Measurements from ENCODE around the gene SLC9A9. TPM values are rescaled to one million over a fixed set of nuclear protein-coding genes. Genes with fewer than 3 reads are reported as not detected.

The SLC9A9 gene
- total and polyA plus RNA-seq, 2 donors (not counting 1 experiment from before 2014, with no cell fraction given) = 14.3 to 74.0 TPM

DNA sequence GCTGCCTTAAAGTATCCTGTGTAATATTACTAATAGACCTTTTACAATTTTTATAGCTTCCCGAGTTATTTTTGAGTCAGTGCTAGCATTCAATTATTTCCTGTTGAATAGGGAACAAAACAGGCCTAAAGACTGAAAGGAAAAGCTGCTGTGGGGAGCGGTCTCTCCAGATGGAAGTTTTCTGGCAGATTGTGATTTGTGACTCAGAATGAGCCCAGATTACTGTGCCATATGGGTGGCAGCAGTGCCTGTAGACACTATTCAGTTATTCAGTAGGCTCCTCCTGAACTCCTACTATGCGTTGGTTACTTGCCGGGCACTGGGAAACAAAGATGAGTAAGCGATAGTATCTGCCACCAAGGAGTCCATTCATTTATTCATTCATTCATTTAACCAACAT lies 516.9 kb downstream of the SLC9A9 start:
- peak; percentile 33 to 42 for DNase-seq (ENCODE audit: low read depth in 2 of 2)
- no peak for TF ChIP-seq EZH2 (IDR thresholded peaks at IDR 0.05; ENCODE audit: low read length, missing control alignments)
- TF ChIP-seq, protein P1, sequence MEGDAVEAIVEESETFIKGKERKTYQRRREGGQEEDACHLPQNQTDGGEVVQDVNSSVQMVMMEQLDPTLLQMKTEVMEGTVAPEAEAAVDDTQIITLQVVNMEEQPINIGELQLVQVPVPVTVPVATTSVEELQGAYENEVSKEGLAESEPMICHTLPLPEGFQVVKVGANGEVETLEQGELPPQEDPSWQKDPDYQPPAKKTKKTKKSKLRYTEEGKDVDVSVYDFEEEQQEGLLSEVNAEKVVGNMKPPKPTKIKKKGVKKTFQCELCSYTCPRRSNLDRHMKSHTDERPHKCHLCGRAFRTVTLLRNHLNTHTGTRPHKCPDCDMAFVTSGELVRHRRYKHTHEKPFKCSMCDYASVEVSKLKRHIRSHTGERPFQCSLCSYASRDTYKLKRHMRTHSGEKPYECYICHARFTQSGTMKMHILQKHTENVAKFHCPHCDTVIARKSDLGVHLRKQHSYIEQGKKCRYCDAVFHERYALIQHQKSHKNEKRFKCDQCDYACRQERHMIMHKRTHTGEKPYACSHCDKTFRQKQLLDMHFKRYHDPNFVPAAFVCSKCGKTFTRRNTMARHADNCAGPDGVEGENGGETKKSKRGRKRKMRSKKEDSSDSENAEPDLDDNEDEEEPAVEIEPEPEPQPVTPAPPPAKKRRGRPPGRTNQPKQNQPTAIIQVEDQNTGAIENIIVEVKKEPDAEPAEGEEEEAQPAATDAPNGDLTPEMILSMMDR (conservative IDR thresholded peaks at IDR 0.05 in 1 of 2, IDR thresholded peaks at IDR 0.05 in 1 of 2; ENCODE audit: low read depth in 1 of 2, low read length in 2 of 2) = no peak
- Histone ChIP-seq H3K27ac (ENCODE audit: insufficient read depth, low read length) (no peak overlapping the region), H3K4me2 (ENCODE audit: extremely low read depth, insufficient read depth, low read length) (no peak overlapping the region), H3K9ac (ENCODE audit: insufficient read depth, low read length) (no peak overlapping the region), H3K4me1 (ENCODE audit: control insufficient read depth, extremely low read depth, insufficient read depth, low read length) (no peaks in the 10 kb centered on the region), H3K27me3 (ENCODE audit: control insufficient read depth, insufficient read depth, low read length) (no peaks in the 10 kb centered on the region), H3K4me3 (replicated peaks in 1 of 4; ENCODE audit: control extremely low read depth in 1 of 4, insufficient read depth in 1 of 4, low read depth in 3 of 4, low read length in 4 of 4) (no peak overlapping the region), H3K36me3 (ENCODE audit: control insufficient read depth, insufficient read depth, low read length) (no peaks in the 10 kb centered on the region), H3K79me2 (ENCODE audit: control insufficient read depth, insufficient read depth, low read length) (no peaks in the 10 kb centered on the region), H2AFZ (ENCODE audit: low read length) (no peak overlapping the region), H4K20me1 (ENCODE audit: control insufficient read depth, extremely low read depth, insufficient read depth, low read length) (no peaks in the 10 kb centered on the region), H3K9me3 (ENCODE audit: control insufficient read depth, insufficient read depth, low read depth, low read length) (no peaks in the 10 kb centered on the region)

DNA sequence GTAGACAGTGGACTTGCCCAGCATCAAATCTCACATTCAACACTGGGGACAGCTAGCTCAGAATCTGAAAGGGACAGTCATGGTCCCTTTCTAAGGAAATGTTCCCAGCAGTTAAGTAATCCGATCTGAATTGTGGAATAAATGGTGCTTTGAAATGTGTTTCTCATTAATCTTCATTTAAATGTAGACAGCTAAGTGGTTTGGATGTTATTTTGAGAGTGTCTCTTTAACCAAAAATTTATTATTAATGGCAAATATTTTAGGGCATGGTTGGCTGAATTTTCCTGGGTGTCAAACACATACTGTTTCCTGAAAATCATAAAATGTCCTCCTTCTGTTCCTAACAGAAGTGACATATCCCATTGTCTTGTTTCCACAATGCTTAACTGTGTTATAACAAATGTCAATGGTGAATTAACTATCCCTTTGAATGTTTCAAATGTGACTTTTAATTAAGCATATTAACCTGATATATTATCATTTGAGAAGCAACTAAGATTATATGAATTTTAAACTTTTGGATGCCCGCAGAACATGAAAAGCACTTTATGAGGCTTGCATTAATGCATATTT lies 517.9 kb downstream of the SLC9A9 start:
- Histone ChIP-seq H3K36me3 (ENCODE audit: control insufficient read depth, insufficient read depth, low read length) (no peaks in the 10 kb centered on the region), H3K9ac (ENCODE audit: insufficient read depth, low read length) (no peak overlapping the region), H2AFZ (ENCODE audit: low read length) (no peak overlapping the region), H3K27ac (ENCODE audit: insufficient read depth, low read length) (no peak overlapping the region), H3K27me3 (ENCODE audit: control insufficient read depth, insufficient read depth, low read length) (no peaks in the 10 kb centered on the region), H3K4me3 (replicated peaks in 1 of 4; ENCODE audit: control extremely low read depth in 1 of 4, insufficient read depth in 1 of 4, low read depth in 3 of 4, low read length in 4 of 4) (no peak overlapping the region), H4K20me1 (ENCODE audit: control insufficient read depth, extremely low read depth, insufficient read depth, low read length) (no peaks in the 10 kb centered on the region), H3K4me2 (ENCODE audit: extremely low read depth, insufficient read depth, low read length) (no peak overlapping the region), H3K9me3 (ENCODE audit: control insufficient read depth, insufficient read depth, low read depth, low read length) (no peaks in the 10 kb centered on the region), H3K79me2 (ENCODE audit: control insufficient read depth, insufficient read depth, low read length) (no peaks in the 10 kb centered on the region), H3K4me1 (ENCODE audit: control insufficient read depth, extremely low read depth, insufficient read depth, low read length) (no peaks in the 10 kb centered on the region)
- peak in 1 of 2 donors; percentile 7 for DNase-seq (ENCODE audit: low read depth in 2 of 2)
- TF ChIP-seq, protein P1 (conservative IDR thresholded peaks at IDR 0.05 in 1 of 2, IDR thresholded peaks at IDR 0.05 in 1 of 2; ENCODE audit: low read depth in 1 of 2, low read length in 2 of 2) = no peak

DNA sequence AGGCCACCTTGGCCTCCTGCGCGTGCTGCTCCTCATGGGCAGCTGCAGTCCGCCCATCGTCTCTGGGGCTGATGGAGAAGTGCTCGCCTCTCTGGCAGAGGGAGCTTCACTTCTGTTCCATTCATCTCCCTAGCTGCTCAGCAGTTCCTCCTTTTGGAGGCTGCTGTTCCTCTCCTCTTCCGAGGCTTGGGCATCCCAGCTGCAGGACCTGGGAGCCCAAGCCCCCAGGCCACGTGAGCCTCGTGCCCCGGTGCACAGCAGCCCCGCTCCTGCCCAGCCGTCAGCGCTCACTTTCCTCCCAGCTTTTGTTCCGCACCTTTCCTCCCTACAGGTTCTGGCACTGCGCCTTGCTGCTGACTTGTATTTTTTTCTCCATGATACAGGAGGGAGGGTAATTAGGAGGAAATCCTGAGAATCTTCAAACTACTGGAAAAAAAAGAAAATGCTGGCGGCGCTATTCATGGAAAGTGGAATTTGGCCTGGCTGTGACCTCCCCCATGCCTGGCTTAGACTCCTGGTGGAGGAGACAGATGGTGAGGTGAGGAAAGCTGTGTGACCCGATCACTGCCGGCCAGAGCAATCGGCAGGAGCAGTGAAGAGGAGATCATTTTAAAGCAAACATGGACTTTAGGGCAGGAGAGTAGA lies 518.6 kb downstream of the SLC9A9 start:
- Histone ChIP-seq H3K27me3 (ENCODE audit: control insufficient read depth, insufficient read depth, low read length) (no peaks in the 10 kb centered on the region), H3K4me2 (ENCODE audit: extremely low read depth, insufficient read depth, low read length) (no peak overlapping the region), H3K9me3 (ENCODE audit: control insufficient read depth, insufficient read depth, low read depth, low read length) (no peaks in the 10 kb centered on the region), H3K36me3 (ENCODE audit: control insufficient read depth, insufficient read depth, low read length) (no peaks in the 10 kb centered on the region), H3K27ac (ENCODE audit: insufficient read depth, low read length) (no peak overlapping the region), H3K9ac (ENCODE audit: insufficient read depth, low read length) (no peak overlapping the region), H3K4me1 (ENCODE audit: control insufficient read depth, extremely low read depth, insufficient read depth, low read length) (no peaks in the 10 kb centered on the region), H3K79me2 (ENCODE audit: control insufficient read depth, insufficient read depth, low read length) (no peaks in the 10 kb centered on the region), H3K4me3 (replicated peaks in 1 of 4; ENCODE audit: control extremely low read depth in 1 of 4, insufficient read depth in 1 of 4, low read depth in 3 of 4, low read length in 4 of 4) (no peak overlapping the region), H2AFZ (ENCODE audit: low read length) (no peak overlapping the region), H4K20me1 (ENCODE audit: control insufficient read depth, extremely low read depth, insufficient read depth, low read length) (no peaks in the 10 kb centered on the region)
- peak in 1 of 2 donors; percentile 61 for DNase-seq (ENCODE audit: low read depth in 2 of 2)
- TF ChIP-seq, protein P1 (conservative IDR thresholded peaks at IDR 0.05 in 1 of 2, IDR thresholded peaks at IDR 0.05 in 1 of 2; ENCODE audit: low read depth in 1 of 2, low read length in 2 of 2) = no peak
- TF ChIP-seq EZH2 (IDR thresholded peaks at IDR 0.05; ENCODE audit: low read length, missing control alignments) = no peak

Data from fibroblast of lung (primary cell).